HG03460 (cell line): Measurements from ENCODE around the gene CNKSR3.

Experiments used
- ATAC-seq: cut with Tn5 transposase; IDR thresholded peaks from one replicate; pipeline ENCODE4 v1.9.1; 2021; ENCODE audit not compliant: unreplicated experiment

The CNKSR3 gene

DNA sequence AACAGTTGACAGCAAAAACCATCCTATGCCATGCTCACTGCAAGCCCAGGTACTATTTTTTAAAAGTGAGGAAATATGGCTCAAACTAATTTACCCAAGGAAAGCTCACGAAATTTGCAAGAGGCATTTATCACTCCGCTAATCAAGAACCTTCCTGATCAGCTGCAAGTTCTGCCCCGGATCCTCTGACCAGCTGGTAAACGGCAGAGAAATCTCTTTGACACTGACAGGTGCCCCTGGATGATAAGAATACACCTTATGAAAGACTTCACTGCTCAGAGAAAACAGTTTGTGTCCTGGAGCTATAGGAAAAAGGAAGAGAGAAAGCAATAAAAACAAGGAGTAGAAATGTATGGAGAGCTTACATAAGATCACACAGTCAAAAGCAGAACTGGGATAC is 6.4 kb downstream of the CNKSR3 start:
- no peak for ATAC-seq

DNA sequence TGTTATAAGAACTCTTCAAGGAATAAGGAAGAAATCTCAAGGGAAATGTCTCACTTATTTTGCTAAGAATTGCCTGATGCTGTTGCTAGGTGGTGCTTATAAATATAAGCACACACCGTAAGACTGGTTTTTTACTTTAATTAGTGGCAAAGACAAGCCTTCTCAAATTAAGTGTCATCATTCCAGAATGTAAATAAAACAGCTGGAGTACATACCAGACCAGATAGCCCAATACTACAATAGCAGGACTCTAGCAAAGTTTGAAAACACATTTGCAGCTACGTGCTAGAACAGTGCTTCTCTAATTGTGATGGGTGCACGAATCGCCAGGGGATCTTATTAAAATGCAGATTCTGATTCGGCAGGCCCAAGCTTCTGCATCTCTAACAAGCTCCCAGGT is 6.8 kb downstream of the CNKSR3 start:
- no peak for ATAC-seq

DNA sequence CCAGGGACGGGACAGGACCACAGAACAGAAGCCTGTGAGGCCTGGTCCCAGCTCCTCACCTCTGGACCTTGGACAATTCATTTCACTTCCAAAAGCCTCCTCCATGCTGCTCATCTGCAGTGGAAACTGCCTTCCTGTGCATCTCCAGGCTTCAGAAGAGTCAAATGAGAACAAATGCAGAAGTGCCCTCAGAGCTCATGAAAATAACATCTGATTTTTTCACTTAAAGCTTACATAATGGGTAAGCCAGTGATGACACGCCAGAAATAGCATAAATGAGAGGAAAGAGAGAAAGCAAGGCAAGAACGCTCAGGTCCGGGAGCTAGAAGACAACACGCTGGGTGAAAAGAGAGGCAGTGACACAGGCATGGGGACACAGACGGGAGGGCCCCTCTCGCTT is 7.9 kb downstream of the CNKSR3 start:
- no peak for ATAC-seq

DNA sequence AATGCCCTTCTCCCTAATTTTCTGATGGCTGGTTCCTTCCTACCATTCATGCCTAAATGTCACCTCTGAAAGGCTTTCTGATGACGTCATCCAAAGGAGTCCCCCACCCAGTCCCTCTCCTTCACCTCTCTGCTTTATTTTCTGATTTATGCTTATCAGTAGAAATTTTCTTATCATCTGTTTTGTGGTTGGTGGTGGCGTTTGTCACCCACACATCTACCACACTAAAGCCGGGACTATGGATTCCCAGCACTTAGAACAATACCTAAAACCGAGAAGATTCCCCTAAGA is 9.0 kb downstream of the CNKSR3 start:
- no peak for ATAC-seq

DNA sequence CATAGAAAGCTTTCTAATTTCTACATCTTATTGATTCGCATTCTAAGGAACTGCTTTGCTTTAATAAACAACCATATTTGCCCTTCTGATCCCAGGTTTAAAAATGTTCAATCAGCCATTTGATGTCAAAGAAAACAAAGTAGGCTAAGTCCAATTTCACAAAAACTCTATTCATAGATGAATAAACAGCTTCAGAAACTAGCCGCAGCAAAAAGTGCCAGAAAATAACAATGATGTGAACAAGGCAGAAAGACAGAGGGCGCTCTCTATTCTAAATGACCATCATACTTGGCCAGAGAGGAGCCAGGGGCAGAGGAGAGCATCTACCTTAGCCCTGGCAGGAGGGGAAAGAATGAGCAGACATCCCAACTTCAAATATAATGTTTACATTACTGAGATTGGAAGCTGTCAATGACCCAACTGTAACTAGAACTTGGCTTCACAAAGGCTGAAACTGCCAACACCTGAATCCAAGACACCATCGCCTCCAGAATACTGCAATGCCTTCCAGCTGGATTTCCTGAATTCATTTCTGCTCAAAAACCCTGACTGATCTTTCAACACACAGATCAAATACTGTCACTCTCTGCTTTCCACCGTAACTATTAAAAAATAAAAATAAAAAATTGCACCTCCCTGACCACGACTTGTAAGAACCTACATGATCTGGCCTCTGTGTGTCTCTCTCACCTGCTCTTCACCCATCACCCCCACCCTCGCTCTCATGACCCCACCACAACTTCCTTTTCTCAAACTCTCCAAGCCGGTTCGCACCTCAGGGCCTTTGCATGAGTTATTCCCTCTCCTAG is 9.5 kb downstream of the CNKSR3 start:
- no peak for ATAC-seq

DNA sequence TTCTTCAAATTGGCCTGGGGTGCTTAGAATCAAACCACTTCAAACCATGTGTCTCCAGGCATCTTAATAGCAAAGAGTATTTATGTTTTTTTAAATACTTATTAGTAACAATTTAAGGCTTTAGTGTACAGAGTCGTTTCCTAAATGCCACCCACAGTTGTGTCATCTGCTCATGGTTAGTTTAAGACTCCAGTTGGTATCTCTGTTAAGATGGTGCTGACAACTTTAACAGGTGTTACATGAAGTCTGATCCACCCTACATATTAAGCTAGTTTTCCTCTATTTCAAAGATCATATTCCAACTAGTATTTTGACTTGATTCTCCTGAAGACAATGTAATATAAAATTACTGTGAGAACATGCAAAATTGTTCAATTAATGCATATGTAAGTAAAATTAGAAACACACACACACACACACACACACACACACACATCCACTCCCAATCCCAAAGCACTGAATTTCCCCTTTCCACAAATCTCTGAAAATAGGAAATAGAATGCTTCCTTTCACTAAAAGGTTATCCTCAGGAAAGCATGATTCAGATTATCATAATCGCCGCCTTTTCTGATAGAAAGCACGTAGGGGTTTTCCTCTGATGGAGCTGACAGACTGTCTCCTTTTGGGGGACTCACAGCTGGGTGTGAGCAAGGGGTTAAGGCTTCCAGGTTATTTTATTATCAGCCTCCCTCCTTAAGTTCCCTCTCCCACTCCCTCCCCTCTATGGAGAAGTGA is 10.5 kb downstream of the CNKSR3 start:
- ATAC-seq, result no peak

DNA sequence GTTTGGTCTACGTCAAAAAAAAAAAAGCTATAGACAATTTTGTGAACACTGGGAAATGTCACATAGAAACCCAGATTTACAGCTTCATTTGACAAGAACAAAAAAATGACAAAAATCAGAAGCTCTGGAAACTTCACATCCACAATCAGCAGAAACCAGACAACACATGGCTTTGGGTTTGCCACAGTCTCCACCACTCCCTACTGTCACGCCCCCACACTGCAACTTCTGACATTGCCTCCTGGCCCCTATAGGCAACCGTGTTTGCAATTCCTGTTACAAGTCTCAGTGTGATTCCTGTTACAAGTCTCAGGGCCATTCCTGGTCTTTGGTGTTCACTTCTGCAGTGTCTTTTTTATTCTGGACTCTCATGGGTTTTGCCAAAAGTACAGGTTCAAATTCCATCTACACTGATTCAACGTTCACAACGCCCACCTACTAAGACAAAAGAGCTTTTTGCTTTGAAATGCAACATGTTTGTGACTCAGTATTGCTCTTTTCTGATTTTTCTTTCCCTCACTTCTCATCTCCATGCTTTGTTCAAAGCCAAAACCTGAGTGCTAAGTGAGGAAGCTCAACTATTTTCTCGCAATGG is 12.0 kb downstream of the CNKSR3 start:
- no peak for ATAC-seq

DNA sequence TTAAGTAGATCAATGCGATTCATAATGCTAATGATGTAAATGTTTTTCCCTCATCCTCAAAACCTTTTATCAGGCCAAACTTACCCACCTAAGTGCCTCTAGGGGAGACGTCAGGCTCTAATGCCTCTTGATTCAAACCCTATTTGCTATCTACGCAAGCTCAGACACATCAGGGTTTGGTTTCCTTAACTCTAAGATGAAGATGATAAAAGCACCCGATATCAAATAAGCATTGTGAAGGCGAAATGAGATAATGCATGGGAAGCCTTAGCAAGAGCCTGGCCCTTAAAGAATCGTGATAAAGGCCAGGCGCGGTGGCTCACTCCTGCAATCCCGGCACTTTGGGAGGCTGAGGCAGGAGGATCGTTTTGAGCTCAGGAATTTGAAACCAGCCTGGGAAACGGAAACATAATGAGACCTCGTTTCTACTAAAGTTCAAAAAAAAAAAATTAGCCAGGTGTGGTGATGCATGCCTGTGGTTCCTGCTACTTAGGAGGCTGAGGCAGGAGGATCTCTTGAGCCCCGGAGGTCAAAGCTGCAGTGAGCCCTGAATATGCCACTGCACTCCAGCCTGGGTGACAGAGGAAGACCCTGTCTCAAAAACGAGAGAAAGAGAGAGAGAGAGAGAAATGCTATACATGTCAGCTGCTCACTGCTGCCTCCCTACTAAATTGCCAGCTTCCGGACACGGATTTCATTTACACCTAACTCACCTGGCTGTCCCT is 13.5 kb downstream of the CNKSR3 start:
- no peak for ATAC-seq

DNA sequence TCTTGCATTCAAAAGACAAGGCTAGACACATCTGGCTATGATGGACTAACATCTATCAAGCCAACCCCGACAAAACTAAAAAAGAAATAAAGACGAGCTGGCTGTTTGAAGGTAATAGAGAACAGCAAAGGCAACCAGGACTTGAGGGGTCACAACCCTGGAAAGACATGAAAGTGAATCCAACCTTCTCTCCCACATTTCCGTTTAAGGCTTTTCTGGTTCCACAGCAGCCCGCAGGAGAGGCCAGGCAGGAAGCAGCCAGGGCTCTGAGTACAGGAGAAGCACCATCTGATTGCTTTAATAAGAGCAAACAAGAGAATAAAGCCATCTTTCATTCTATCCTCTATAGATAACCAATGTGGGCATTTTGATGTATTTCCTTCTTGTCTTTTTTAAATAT is 14.3 kb downstream of the CNKSR3 start:
- no peak for ATAC-seq

DNA sequence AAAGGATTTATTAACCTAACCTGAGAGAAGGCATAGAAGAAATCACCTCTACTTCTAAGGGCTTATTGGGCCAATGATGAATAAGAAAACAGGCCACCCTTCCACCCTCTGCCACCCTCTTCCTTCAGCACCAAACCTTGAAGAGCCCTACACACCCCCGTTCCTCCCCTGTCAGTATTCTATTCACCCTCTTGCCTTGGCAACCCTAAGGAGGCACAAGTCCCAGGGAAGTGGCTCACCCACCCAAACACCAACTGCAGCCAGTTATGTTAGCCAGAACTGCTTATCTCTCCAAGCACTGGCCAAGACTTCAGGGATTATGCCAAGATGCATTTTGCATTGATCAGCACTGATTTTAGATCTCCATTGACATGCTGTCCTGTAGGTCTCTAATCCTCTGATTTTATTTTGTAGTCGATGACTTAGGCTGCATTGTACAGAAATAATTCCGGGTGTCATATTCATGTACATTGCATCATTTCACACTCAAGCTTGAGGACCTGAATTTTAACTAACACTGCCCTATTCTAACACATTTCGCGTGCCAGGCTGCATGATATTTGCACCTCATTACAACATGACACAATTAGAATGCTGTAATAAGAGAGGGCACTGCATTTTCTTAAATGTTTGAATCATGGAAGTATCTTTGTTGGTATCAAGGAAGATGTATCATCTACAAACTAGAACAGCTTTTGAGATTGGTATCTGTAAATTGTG is 15.7 kb downstream of the CNKSR3 start:
- ATAC-seq, result no peak

DNA sequence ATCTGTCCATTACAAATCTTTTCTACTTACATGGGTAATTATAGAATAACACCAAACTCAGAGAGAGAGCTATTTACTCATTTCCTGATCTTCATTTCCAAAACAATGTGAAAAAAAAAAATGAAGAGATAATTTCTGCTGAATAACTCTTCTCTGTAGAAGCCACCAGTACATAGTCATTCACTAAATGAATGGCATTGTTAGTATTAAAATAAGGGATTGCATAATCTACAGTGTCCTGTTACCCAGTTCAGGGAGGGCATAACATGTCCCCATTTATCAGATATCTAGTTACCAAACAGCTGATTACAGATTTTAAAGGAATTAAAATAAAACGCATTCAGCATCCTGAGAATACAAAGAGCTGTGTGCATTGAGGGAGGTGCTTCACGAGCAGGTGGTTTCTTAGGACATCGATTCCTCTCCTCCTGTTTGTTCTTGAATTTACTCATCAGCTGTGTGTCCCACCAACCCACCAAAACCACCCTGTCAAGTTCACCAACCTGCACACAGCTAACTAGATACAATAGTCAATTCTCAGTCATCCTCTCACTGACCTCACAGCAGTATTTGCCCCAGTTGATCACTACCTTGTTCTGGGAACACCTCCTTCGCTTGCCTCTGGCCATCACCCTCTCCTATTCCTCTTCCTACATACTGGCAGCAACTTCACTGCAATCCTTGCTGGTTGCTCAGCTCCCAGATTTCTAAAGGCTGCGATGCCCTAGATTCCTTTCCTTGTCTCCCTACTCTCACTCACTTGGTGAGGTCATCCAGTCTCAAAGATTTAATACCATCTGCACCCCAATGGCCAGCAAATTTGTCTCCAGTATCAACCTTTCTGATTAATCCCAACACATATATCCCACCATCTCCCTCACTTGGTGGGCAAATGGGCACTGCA is 18.7 kb downstream of the CNKSR3 start:
- no peak for ATAC-seq

DNA sequence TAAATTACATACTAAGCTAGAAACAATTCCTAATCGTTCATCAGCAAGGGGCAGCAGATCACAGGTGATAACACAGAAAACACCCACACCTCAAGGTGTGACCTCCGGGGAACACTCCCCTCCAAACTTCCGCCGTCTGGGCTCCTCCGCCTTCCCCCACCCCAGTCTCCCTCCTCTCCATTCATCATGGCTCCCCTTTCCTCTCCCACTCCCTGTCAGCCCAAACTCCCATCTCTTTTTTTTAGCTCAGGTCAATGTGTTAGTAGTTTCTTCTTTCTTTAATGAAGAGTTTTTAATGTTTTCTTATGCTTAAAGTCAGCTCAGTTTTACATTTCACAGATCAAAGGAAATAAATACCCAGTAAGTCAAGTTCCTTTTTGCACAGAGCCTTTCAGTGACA is 20.7 kb downstream of the CNKSR3 start:
- no peak for ATAC-seq

DNA sequence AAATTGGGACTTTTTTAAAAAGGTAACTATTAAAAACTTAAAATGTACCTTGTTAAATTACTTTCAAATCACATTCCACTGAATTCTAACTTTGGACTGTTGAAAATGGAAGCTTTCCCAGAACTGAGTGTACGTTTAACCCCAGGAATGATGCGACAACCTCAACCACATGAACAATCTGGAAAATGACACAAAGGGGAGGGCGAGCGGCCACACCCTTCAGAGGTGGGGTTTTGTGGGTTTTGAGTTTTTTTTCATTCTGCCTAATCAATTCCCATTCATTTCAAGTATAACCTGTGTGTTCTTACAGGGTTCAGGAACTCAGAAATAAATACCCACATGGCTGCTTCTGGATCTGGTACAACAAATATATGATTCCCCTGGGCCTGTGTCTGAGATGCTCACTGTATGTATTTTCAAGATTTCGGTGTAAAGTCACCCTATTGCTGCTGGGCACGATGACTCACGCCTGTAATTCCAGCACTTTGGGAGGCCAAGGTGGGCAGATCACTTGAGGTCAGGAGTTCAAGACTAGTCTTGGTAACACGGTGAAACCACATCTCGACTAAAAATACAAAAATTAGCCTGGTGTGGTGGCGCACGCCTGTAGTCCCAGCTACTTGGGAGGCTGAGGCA is 21.6 kb downstream of the CNKSR3 start:
- no peak for ATAC-seq

DNA sequence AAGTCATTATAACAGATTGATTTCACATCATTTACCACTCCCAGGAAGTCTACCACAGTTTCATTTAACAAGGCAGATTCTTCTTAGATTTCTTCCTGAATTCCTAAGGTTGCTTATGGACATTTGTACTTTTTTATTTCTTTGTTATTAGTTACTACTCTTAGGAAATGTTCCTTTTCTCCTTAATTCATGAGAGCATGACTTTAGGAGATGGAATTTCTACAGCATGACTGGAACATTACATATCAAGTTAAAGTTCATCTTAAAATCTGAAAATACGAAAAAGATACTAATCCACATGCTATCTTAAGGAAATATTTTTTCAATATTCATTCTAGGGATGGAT is 22.3 kb downstream of the CNKSR3 start:
- ATAC-seq, result no peak

DNA sequence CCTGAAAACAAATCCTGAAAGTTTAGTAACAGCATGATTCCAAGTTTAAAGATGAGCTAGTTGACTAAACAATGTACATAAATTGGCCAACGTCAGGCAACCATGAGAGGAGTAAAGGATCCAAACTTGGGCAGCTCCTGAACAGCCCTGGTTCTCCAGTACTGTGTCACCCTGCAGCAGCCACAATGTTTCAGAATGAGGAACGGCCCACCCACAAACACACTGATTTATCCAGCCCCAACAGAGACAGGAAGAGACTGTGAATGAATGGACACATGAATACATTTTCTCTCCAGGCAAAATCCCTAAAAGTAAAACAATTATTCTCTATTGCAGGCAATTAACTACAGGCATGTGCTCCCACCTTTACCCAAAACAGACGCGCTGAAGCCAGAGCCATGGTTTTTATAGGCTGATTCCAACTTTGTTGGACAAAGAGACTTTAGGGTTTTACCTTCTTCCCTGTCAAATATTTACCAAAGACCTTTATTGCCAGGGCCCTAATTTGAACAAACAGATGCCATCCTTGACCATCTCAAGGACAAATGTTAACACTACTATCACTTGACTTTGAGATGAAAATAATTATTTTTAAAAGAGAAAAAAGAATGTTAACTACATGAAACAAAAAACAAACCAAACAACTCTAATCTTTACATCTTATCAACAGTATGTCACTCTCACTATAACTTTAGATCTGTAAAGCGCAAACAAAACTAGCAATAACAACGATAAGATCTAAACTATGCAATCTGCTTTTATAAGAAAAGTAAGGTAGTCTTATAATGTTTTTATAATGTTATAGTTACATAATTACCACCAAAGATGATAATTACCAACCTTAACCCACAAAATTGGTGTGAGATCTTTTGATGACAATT is 22.9 kb downstream of the CNKSR3 start:
- ATAC-seq, result no peak

DNA sequence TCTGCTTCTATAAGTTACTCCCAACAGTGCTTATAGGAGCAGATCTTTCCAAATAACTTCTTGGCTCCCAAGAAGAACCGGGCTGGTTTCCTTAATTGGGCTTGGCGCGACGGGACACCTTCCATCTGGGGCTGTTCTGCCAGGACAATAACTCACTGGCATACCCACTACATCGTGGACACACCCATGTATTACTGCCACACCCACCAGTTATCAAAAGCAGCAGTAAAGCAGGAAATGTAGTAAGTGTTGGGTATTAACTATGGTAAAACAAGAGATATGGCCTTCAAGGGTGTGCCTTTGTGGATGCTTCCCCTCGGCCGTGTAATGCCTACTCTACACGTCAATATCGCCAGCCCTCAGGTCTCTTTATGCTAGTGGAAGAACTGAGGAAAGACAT is 24.7 kb downstream of the CNKSR3 start:
- no peak for ATAC-seq

DNA sequence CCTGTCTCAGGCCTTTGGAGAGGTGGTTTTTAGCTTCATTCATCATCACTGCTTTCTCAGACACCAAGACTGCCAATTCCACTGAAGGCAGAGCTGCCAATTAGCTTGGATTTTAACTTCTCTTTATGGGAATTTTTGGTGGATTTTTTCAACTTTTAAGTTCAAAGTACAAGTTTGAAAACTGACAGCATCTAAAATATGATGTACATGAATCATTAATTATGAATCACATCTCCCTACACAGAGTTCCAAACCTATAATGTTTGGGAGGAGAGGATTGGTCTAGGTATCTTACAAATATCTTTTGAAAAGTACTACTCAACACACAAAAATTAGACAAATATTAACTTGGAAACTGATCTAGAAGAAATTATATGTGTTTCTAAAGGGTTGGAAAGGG is 25.5 kb downstream of the CNKSR3 start:
- ATAC-seq, result no peak

DNA sequence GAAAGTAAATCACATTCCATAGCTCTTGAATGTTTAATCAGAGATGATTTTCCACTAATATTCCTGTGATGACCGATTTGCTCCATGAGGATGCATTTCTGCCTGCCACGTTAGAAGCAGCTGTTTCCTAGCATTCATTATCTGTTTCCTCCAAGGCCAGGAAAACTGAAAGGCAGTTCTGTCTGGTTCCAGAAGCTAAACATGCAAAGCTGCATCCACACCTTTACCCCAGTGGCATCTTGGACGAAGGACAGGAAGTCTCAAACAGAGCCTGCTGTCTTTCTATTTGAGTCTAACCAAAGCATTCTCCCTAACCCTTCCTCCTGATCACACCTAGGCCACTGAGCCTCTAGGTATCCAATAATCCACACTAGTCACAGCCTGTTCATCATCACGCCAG is 27.6 kb downstream of the CNKSR3 start:
- ATAC-seq, result no peak

DNA sequence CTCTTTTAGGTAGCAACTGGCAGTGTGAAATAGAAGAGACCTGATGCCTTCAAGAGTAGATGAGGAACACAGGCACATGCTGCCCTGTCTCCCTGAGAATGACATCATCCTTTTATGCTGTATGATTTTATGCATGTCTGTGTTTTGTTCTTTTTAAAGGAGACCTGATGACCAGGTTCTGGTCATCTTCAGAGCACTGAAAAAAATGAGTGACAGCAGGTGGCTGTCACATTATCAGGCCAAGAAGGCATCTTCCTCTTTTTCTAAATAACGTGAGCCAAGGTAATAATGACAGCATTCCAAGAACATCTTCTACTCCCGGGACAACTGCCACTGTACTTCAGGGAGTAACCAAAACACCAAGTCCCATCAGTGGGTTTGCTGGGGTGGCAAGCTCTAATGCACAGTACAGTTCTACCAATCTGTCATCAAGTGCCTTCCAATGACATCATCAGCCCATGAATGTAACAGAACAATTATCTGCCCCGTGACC is 28.9 kb downstream of the CNKSR3 start:
- no peak for ATAC-seq
